ENCODE results near the gene PCDH9.

DNA sequence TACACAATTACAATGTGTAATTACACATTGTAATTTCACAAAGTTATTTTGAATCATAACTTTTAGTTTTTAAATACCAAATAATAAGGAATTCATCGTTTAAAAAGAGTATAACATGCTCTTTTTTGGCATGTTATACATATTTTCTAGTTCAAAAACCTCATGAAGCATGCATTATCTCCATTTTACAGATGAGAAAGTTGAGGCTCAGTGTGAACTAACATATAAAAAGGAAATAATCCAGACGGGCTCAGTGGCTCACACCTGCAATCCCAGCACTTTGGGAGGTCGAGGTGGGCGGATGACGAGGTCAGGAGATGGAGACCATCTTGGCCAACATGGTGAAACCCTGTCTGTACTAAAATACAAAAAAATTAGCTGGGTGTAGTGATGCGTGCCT lies 107.9 kb downstream of the PCDH9 start:
- TF ChIP-seq, protein P1, sequence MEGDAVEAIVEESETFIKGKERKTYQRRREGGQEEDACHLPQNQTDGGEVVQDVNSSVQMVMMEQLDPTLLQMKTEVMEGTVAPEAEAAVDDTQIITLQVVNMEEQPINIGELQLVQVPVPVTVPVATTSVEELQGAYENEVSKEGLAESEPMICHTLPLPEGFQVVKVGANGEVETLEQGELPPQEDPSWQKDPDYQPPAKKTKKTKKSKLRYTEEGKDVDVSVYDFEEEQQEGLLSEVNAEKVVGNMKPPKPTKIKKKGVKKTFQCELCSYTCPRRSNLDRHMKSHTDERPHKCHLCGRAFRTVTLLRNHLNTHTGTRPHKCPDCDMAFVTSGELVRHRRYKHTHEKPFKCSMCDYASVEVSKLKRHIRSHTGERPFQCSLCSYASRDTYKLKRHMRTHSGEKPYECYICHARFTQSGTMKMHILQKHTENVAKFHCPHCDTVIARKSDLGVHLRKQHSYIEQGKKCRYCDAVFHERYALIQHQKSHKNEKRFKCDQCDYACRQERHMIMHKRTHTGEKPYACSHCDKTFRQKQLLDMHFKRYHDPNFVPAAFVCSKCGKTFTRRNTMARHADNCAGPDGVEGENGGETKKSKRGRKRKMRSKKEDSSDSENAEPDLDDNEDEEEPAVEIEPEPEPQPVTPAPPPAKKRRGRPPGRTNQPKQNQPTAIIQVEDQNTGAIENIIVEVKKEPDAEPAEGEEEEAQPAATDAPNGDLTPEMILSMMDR (IDR thresholded peaks at IDR 0.05; ENCODE audit: insufficient read depth, low read depth, low read length), result no peak
- TF ChIP-seq EZH2 (IDR thresholded peaks at IDR 0.05; ENCODE audit: insufficient read depth, low read length), result no peak

Measured in astrocyte (in vitro differentiated cells and primary cell).